Fibroblast of skin of scalp (primary cell): Measurements from ENCODE around the gene OR5H1. TPM values are rescaled to one million over a fixed set of nuclear protein-coding genes. Genes with fewer than 3 reads are reported as not detected.
"Not testable (repeated sequence)": the region's sequence is repeated elsewhere in the genome, so short reads cannot be mapped to it uniquely, and the experiment has no call there.

ENCODE experiments used
- DNase-seq: peaks from one replicate; pipeline ENCODE4 v3.0.0-alpha.2; 2013
- polyA plus RNA-seq, 2 experiments: library from polyadenylated mRNA; unstranded; fragments of 120-200 nt; gene quantifications; one replicate each; pipeline ENCODE4 v1.2.1, GENCODE V29; 2013; ENCODE audit not compliant: insufficient read length in 2 of 2

Gene OR5H1
- polyA plus RNA-seq (2013, experiment 1 of 2; ENCODE audit: insufficient read length): not detected
- polyA plus RNA-seq (2013, experiment 2 of 2; ENCODE audit: insufficient read length): not detected

GRCh38 chr3:98130421-98130820 lies at the start of gene OR5H1:
Gene OR5H1 (plus strand): TSS chr3:98130721. CDS start chr3:98132698, 1,977 bp downstream.
- DNase-seq: no peak

- no peak for DNase-seq
Observed at GRCh38 chr3:98086873-98087272, 43.6 kb upstream of the OR5H1 start, which contains the start of gene OR5AC2. Gene OR5AC2 (plus strand): TSS chr3:98087173. CDS start chr3:98087173, 0 bp downstream.

GRCh38 chr3:98095882-98096281 lies 34.6 kb upstream of the OR5H1 start:
- DNase-seq: no peak

- DNase-seq: no peak
Observed at GRCh38 chr3:98099848-98100247, 30.7 kb upstream of the OR5H1 start.

- DNase-seq: no peak
Observed at GRCh38 chr3:98108162-98108561, 22.4 kb upstream of the OR5H1 start.

- no peak for DNase-seq
Observed at GRCh38 chr3:98109807-98110549, 20.5 kb upstream of the OR5H1 start.

GRCh38 chr3:98110550-98110908 lies 20.0 kb upstream of the OR5H1 start:
- no peak for DNase-seq

- no peak for DNase-seq
Observed at GRCh38 chr3:98114264-98114663, 16.3 kb upstream of the OR5H1 start.

- DNase-seq: no peak
Observed at GRCh38 chr3:98115717-98116116, 14.8 kb upstream of the OR5H1 start.

GRCh38 chr3:98136631-98137030 lies 6.1 kb downstream of the OR5H1 start:
- no peak for DNase-seq

GRCh38 chr3:98137826-98138557 lies 7.5 kb downstream of the OR5H1 start:
- not testable (repeated sequence) for DNase-seq

- DNase-seq: no peak
Observed at GRCh38 chr3:98140531-98140930, 10.0 kb downstream of the OR5H1 start.

GRCh38 chr3:98147179-98147578 lies 16.7 kb downstream of the OR5H1 start, which contains the start of gene OR5H14:
Gene OR5H14 (plus strand): TSS chr3:98147479. CDS start chr3:98149386, 1,907 bp downstream.
- DNase-seq: no peak

GRCh38 chr3:98148751-98149150 lies 18.2 kb downstream of the OR5H1 start:
- no peak for DNase-seq

GRCh38 chr3:98149456-98149855 lies 18.9 kb downstream of the OR5H1 start:
- not testable (repeated sequence) for DNase-seq

GRCh38 chr3:98151241-98151640 lies 20.7 kb downstream of the OR5H1 start:
- DNase-seq: no peak

GRCh38 chr3:98166396-98166795 lies 35.9 kb downstream of the OR5H1 start, which contains the start of gene OR5H15:
Gene OR5H15 (plus strand): TSS chr3:98166696. CDS start chr3:98168700, 2,004 bp downstream.
- no peak for DNase-seq

- DNase-seq: no peak
Observed at GRCh38 chr3:98171071-98171470, 40.5 kb downstream of the OR5H1 start.

- DNase-seq: no peak
Observed at GRCh38 chr3:98172621-98173020, 42.1 kb downstream of the OR5H1 start.

- no peak for DNase-seq
Observed at GRCh38 chr3:98180319-98180890, 49.9 kb downstream of the OR5H1 start.

GRCh38 chr3:98182196-98182595 lies 51.7 kb downstream of the OR5H1 start:
- DNase-seq: no peak

- DNase-seq: no peak
Observed at GRCh38 chr3:98185180-98185579, 54.7 kb downstream of the OR5H1 start.
